Pons (tissue), 1 donor: ENCODE data around the gene MYH10.

Source experiments
- DNase-seq: peaks from one replicate; pipeline ENCODE4 v3.0.0-alpha.2; 2016; ENCODE audit warnings: low spot score

MYH10 gene

DNA sequence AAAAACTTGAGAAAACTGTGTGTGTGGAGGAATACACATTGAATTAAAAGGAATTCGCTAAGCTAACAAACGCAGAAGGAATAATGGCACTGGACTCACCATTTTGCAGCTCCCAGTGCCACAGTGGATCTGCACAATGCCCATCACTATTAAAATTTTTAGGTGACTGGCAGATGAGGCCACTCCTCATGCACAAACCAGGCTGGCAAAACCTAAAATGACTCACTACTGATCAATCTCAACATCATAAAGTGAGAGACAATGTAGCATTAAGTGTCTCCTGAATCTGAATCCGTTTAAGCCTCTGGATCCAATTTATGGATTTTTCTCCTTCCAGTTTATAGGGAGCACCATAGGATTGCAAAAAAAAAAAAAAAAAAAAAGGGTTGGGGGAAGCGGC is 20.6 kb downstream of the MYH10 start:
- no peak for DNase-seq

- no peak for DNase-seq
Measured at GRCh38 chr17:8608001-8608400, 22.5 kb downstream of the MYH10 start.

- DNase-seq = peak; percentile 18
Measured at GRCh38 chr17:8606401-8606800, 24.1 kb downstream of the MYH10 start.

DNA sequence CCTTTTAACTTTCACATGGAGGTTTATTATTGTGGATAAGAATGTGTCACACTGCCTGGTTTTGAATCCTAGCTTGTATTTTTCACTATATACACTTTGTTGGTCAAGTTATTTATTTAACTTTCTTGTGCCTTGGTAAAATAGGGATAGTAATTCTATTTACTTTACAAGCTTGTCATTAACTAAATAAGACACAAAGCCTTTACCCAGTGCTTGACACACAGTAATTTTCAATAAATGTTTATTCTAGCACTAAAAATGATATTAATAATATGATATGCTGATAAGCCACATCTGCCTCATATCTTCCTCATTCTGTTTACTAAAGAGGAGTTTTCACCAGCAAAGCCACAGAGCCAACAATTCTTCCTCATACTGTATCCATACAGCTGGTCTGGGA is 27.8 kb downstream of the MYH10 start:
- no peak for DNase-seq

GRCh38 chr17:8599351-8600011 is 31.0 kb downstream of the MYH10 start:
- no peak for DNase-seq

DNA sequence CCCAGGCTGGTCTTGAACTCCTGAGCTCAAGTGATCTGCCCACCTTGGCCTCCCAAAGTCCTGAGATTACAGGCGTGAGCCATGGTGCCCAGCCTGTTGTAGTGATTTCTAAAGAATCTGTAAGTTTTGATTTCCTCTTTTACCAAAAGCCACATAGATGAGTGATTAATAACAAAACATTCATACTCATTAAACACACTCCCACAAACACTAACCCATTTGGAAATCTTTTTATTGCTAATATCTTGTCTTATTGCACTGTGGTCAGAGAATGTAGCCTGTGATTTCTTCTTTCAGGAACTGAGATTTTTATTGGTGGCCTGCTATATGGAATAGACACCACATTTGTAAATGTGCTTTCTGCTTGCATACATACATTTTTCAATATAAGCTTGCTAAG is 31.6 kb downstream of the MYH10 start:
- no peak for DNase-seq

GRCh38 chr17:8593830-8594229 is 36.7 kb downstream of the MYH10 start:
- DNase-seq = no peak

DNA sequence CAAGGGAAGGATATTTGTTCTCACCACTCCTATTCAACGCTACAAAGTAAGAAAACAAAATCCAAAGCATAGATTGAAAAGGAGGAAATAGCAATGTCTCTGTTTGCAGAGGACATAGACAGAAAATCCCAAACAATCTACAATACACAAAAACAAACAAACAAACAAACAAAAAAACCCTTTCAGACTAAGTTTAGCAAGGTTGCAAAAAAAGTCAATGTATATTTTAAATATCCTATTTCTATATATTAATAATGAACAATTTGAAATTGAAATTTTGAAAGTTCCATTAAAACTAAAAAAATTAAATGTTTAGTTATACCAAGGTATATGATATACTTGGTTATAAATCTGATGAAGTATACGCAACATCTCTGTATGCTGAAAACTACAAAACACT is 37.2 kb downstream of the MYH10 start:
- DNase-seq = no peak

- no peak for DNase-seq
Measured at GRCh38 chr17:8588877-8589554, 41.5 kb downstream of the MYH10 start.

DNA sequence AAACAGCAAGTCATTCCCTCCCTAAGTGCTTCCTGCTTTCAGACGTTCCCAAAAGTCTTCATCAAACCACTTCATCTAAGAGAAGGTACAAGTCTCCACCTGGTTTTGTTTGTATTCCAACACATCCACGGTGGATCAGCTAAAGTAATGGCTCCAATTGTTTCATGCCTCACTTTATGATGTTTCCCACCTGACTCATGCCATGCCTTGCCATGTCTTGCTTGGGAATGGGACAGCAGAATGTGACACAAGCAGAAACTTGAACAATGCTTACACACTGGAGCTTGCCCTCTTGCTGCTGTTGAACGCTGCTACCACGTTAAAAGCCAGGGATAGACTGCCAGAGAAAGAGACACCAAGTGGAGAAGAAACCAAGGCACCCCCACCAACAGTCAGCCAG is 43.8 kb downstream of the MYH10 start:
- DNase-seq = no peak

- DNase-seq = no peak
Measured at GRCh38 chr17:8585911-8586310, 44.6 kb downstream of the MYH10 start.

GRCh38 chr17:8583954-8584353 is 46.6 kb downstream of the MYH10 start:
- DNase-seq = no peak

- DNase-seq = no peak
Measured at GRCh38 chr17:8580952-8581658, 49.4 kb downstream of the MYH10 start.

DNA sequence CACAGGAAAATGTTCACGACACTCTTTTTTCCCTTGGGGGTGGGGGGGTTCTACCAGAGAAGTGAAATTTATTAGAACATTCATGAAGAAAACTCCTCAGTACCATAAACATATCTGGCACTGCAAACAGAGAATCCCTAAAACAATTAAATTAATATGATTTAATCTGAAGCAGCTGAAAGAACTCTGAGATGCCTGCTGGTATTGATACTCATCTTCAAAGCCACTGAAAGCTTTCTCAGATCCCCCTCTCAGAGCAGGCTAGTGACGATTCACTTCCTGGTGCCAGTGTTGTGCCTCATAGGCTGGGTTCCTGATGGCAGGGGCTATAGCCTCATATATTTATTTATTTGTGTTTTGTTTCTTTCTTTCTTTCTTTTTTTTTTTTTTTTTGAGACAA is 52.7 kb downstream of the MYH10 start:
- DNase-seq = no peak

DNA sequence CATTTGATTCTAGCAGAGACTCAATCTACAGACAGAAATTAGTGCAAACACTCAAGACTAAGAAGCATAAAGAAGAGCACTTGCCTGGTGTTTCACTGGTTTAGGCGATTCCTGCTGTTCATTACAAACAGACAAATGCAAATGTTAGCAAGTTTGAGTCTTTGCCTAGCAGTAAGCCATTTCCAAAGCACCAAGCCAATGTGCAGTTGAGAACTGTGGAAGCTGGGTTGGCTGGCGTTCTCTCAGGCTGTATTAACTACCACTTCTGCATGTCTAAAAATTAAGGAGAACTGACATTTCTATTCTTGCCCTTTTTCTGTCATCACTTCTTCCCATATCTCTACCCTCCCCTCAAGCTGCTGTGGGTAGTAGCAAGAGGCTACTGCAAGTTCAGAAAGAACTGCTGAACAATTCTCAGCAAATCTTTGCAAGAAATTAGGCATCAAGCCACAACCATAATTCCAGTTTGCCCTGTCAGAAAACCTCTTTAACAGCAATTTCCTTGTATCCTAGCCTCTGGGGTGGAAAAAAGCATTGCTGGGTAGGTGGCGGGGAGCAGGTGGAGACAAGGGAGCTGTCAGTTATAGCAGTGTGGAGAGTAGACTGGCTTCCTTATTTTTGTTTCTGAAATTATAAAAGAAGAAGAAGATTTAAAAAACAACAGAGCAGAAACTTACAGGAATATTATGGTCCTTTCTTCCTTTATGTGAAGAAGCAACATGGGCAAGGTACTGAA is 53.8 kb downstream of the MYH10 start:
- no peak for DNase-seq

GRCh38 chr17:8574687-8575086 is 55.8 kb downstream of the MYH10 start:
- no peak for DNase-seq

GRCh38 chr17:8572764-8573163 is 57.8 kb downstream of the MYH10 start:
- DNase-seq = no peak

- no peak for DNase-seq
Measured at GRCh38 chr17:8563981-8564602, 66.4 kb downstream of the MYH10 start.

DNA sequence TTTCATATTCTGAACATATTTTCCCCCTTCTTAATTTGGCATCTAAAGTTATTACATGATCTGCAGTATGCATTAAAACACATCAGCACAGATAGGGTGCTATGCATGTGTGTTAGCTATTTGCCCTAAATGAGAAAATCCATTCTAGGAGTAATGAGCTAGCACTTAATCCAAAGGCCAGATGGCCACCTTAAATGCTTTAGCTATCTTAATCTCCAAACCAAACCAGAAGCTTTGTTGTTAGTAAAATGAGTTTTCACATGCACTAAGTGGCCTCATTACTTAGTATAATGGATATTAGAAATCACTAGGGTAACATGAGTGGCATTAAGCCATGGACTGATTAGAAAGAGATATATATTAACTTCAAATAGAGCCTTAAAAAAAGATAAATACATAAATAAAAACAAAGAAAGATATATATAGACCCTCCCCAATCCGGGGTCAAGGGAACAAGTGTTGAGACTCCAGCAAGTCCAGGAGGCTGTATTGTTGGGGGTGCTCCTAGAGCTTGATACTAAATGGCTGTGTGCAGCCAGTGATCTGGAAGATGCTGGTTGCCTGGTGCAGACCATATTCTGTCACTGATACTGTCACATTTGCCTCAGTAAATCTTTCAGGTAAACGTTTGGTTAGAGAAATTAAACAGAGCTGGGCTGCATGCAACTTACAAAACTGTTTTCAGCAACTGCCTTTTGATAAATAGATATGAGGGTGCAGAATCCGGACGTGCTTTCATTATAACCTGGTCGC is 67.3 kb downstream of the MYH10 start:
- DNase-seq = no peak

DNA sequence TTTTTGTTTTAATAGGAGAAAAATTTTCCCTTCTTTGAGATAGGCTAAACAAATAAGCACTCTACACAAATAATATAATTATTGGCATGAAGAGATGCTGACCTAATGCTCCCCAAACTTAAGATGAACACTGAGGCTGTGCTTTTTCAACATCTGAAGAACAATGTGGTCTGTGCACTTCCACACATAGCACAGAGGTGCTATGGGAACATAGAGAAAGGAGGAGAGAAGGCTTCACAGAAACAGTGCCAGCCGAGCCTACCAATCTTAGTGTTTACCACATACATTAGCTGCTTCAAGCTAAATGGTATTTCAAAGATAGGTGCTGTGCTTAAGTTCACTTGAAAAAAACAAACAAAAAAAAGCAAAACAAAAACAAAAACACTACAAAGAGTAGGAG is 72.4 kb downstream of the MYH10 start:
- DNase-seq = no peak

DNA sequence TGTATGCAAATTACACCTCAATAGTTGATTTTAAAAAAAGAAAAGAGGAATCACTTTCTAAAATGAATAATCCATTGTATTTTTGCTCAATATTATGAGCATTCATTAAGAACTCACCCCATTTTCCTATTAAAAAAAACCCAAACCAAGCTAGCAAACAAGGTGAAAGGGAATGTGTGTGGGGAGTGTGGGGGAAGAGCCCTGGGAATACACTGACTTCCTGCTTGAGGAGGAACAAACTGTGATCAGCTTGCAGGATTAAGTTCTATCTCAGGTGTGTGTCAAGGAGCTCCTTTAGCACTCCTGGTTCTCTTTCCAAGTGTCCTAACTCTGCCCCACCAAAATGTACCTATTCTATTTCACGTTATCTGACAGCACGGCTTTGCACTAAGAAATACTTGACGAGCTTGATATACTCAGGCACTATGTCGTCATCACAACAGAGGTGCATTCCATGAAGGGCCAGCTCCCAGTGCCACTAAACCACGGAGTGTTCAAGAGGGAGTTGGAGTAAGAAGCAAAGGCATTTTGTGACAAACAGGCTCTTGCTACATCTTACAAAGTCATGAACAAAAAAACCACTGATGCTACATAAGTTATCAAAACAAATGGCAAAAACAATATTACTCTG is 73.2 kb downstream of the MYH10 start:
- no peak for DNase-seq
